ENCODE data around the gene ZDHHC20.
A peak's percentile ranks its signal among the peaks of the same experiment; 100 is the strongest.

The ZDHHC20 gene

GRCh38 chr13:21435231-21435630, 23.9 kb downstream of the ZDHHC20 start:
- TF ChIP-seq ZNF692 (tag by site-specific recombination; IDR thresholded peaks at IDR 0.05) (no peak), SALL2 (tag by site-specific recombination; IDR thresholded peaks at IDR 0.05; ENCODE audit: borderline replicate concordance) (no peak), SP7 (tag by site-specific recombination; IDR thresholded peaks at IDR 0.05) (no peak), ZNF701 (tag by site-specific recombination; IDR thresholded peaks at IDR 0.05) (no peak), BCL11B (tag by site-specific recombination; IDR thresholded peaks at IDR 0.05; ENCODE audit: low read depth) (no peak), ZNF140 (tag by site-specific recombination; IDR thresholded peaks at IDR 0.05) (no peak), ZNF670 (tag by site-specific recombination; IDR thresholded peaks at IDR 0.05; ENCODE audit: low read depth) (no peak), ZNF354C (tag by site-specific recombination; IDR thresholded peaks at IDR 0.05; ENCODE audit: borderline replicate concordance, low read depth) (no peak), YY2 (tag by site-specific recombination; IDR thresholded peaks at IDR 0.05) (no peak), ZNF664 (tag by site-specific recombination; IDR thresholded peaks at IDR 0.05) (no peak)
- H3K4me1 ChIP-seq (ENCODE audit: control insufficient read depth, insufficient read depth, low read length): no peaks in the 10 kb centered on the region
- H3K36me3 ChIP-seq (ENCODE audit: control insufficient read depth in 2 of 2, insufficient read depth in 1 of 2, low read length in 2 of 2): no peaks in the 10 kb centered on the region
- no peak overlapping the region for H3K27ac ChIP-seq (ENCODE audit: extremely low read depth, low read depth, low read length)
- H3K4me3 ChIP-seq (ENCODE audit: low read depth, low read length): no peak overlapping the region
- ChIA-PET CTCF (no interaction called here), POLR2A (no interaction called here)
- no peaks in the 10 kb centered on the region for H3K9me3 ChIP-seq (ENCODE audit: control insufficient read depth, insufficient read depth, low read depth, low read length)

GRCh38 chr13:21434588-21434987, 24.5 kb downstream of the ZDHHC20 start:
- no peaks in the 10 kb centered on the region for H3K36me3 ChIP-seq (ENCODE audit: control insufficient read depth in 2 of 2, insufficient read depth in 1 of 2, low read length in 2 of 2)
- no peak overlapping the region for H3K27ac ChIP-seq (ENCODE audit: extremely low read depth, low read depth, low read length)
- TF ChIP-seq ZNF169 (tag by site-specific recombination; IDR thresholded peaks at IDR 0.05) (no peak), ZNF423 (tag by site-specific recombination; IDR thresholded peaks at IDR 0.05) (no peak)
- ChIA-PET CTCF (no interaction called here), POLR2A (no interaction called here)
- no peaks in the 10 kb centered on the region for H3K9me3 ChIP-seq (ENCODE audit: control insufficient read depth, insufficient read depth, low read depth, low read length)
- H3K4me1 ChIP-seq (ENCODE audit: control insufficient read depth, insufficient read depth, low read length): no peaks in the 10 kb centered on the region
- H3K4me3 ChIP-seq (ENCODE audit: low read depth, low read length): no peak overlapping the region

GRCh38 chr13:21429211-21429610, 29.9 kb downstream of the ZDHHC20 start:
- TF ChIP-seq ZNF24 (tag by site-specific recombination; IDR thresholded peaks at IDR 0.05) (no peak), SETDB1 (IDR thresholded peaks at IDR 0.05; ENCODE audit: insufficient read length, low read length) (peak; percentile 96)
- ChIA-PET CTCF (no interaction called here), POLR2A (no interaction called here)
- Histone ChIP-seq H3K4me1 (ENCODE audit: control insufficient read depth, insufficient read depth, low read length) (no peaks in the 10 kb centered on the region), H3K36me3 (ENCODE audit: control insufficient read depth in 2 of 2, insufficient read depth in 1 of 2, low read length in 2 of 2) (no peaks in the 10 kb centered on the region), H3K4me3 (ENCODE audit: low read depth, low read length) (no peak overlapping the region), H3K9me3 (ENCODE audit: control insufficient read depth, insufficient read depth, low read depth, low read length) (no peaks in the 10 kb centered on the region), H3K27ac (ENCODE audit: extremely low read depth, low read depth, low read length) (no peak overlapping the region)

GRCh38 chr13:21427741-21428140, 31.4 kb downstream of the ZDHHC20 start:
- Histone ChIP-seq H3K4me1 (ENCODE audit: control insufficient read depth, insufficient read depth, low read length) (no peaks in the 10 kb centered on the region), H3K4me3 (ENCODE audit: low read depth, low read length) (no peak overlapping the region), H3K9me3 (ENCODE audit: control insufficient read depth, insufficient read depth, low read depth, low read length) (no peaks in the 10 kb centered on the region), H3K27ac (ENCODE audit: extremely low read depth, low read depth, low read length) (no peak overlapping the region), H3K36me3 (ENCODE audit: control insufficient read depth in 2 of 2, insufficient read depth in 1 of 2, low read length in 2 of 2) (no peaks in the 10 kb centered on the region)
- ChIA-PET POLR2A (no interaction called here), CTCF (no interaction called here)
- TF ChIP-seq ZBTB10 (tag by site-specific recombination; IDR thresholded peaks at IDR 0.05): no peak
- no peak for TF ChIP-seq ZNF692 (tag by site-specific recombination; IDR thresholded peaks at IDR 0.05)
- TF ChIP-seq ZNF2 (tag by site-specific recombination; IDR thresholded peaks at IDR 0.05): no peak
- TF ChIP-seq ZNF354C (tag by site-specific recombination; IDR thresholded peaks at IDR 0.05; ENCODE audit: borderline replicate concordance, low read depth): no peak
- TF ChIP-seq ZNF768 (tag by site-specific recombination; IDR thresholded peaks at IDR 0.05): no peak
- no peak for TF ChIP-seq ZNF530 (tag by site-specific recombination; IDR thresholded peaks at IDR 0.05; ENCODE audit: low read depth)
- TF ChIP-seq ZFP3 (tag by site-specific recombination; IDR thresholded peaks at IDR 0.05; ENCODE audit: low read depth): no peak
- TF ChIP-seq ZIC2 (tag by site-specific recombination; IDR thresholded peaks at IDR 0.05): no peak
- no peak for TF ChIP-seq ZNF549 (tag by site-specific recombination; IDR thresholded peaks at IDR 0.05)
- TF ChIP-seq ZNF292 (tag by site-specific recombination; IDR thresholded peaks at IDR 0.05; ENCODE audit: borderline replicate concordance, low read depth): no peak
- no peak for TF ChIP-seq GLI2 (tag by site-specific recombination; IDR thresholded peaks at IDR 0.05; ENCODE audit: borderline replicate concordance, low read depth)

Measured in HEK293 (cell line).